K562 (cell line): ENCODE data around the gene NVL. TPM values are rescaled to one million over a fixed set of nuclear protein-coding genes. Genes with fewer than 3 reads are reported as not detected.

Source experiments
- CREBBP ChIP-seq: IDR thresholded peaks from one replicate; pipeline ENCODE4 v1.6.1; 2012; ENCODE audit warnings: low read depth, mild to moderate bottlenecking, control low read depth, inconsistent platforms, low read length
- DMBX1 ChIP-seq: fragments of 250-450 bp; sonication (Bioruptor Pico); IDR thresholded peaks from 2 replicates; pipeline ENCODE4 v1.8.0; 2022; ENCODE audit warnings: inconsistent platforms, mild to moderate bottlenecking, moderate library complexity, borderline replicate concordance
- HNRNPLL ChIP-seq: fragments of 200-400 bp; formaldehyde crosslinking; IDR thresholded peaks from 2 replicates; pipeline ENCODE4 v1.6.1; 2017; ENCODE audit warnings: low read length, low read depth, mild to moderate bottlenecking; ENCODE audit not compliant: poor library complexity, severe bottlenecking
- MITF ChIP-seq: IDR thresholded peaks from 2 replicates; pipeline ENCODE4 v1.6.1; 2014; ENCODE audit warnings: antibody characterized with exemption
- NELFE ChIP-seq: IDR thresholded peaks from 2 replicates; pipeline ENCODE4 v1.6.1; 2011; ENCODE audit warnings: mild to moderate bottlenecking; ENCODE audit not compliant: insufficient read depth, insufficient read length
- POLR3A ChIP-seq: IDR thresholded peaks from 2 replicates; pipeline ENCODE4 v1.6.1; 2011; ENCODE audit warnings: borderline replicate concordance, mild to moderate bottlenecking, moderate library complexity; ENCODE audit not compliant: insufficient read length, insufficient read depth; ENCODE audit errors: extremely low read depth
- POU5F1 ChIP-seq: fragments of 150-350 bp; IDR thresholded peaks from 2 replicates; pipeline ENCODE4 v1.6.1; 2014; ENCODE audit warnings: borderline replicate concordance, low read length, low read depth, mild to moderate bottlenecking; ENCODE audit not compliant: partially characterized antibody
- PTRF ChIP-seq: fragments of 450-650 bp; IDR thresholded peaks from 2 replicates; pipeline ENCODE4 v1.6.1; 2016; ENCODE audit warnings: mild to moderate bottlenecking, missing genetic modification characterization, missing compliant biosample characterization
- RB1 ChIP-seq: fragments of 450-650 bp; IDR thresholded peaks from 2 replicates; pipeline ENCODE4 v1.6.1; 2017; ENCODE audit warnings: low read depth, mild to moderate bottlenecking
- RBM14 ChIP-seq: fragments of 200-400 bp; formaldehyde crosslinking; IDR thresholded peaks from 2 replicates; pipeline ENCODE4 v1.6.1; 2018; ENCODE audit warnings: low read depth, mild to moderate bottlenecking, low read length, moderate library complexity, borderline replicate concordance; ENCODE audit not compliant: insufficient read depth
- RUNX1 ChIP-seq: sonication (generic); IDR thresholded peaks from 2 replicates; pipeline ENCODE4 v1.6.1; 2016; ENCODE audit warnings: antibody characterized with exemption, low read depth
- SMARCE1 ChIP-seq: fragments of 450-650 bp; IDR thresholded peaks from 2 replicates; pipeline ENCODE4 v1.7.1; 2016; ENCODE audit warnings: mild to moderate bottlenecking
- ZC3H11A ChIP-seq: IDR thresholded peaks from 2 replicates; pipeline ENCODE4 v1.6.1; 2012; ENCODE audit warnings: low read depth, low read length, improper control_type of control experiment
- ZC3H8 ChIP-seq: fragments of 450-650 bp; IDR thresholded peaks from 2 replicates; pipeline ENCODE4 v1.6.1; 2017
- ZNF239 ChIP-seq: fragments of 250-450 bp; sonication (Bioruptor Pico); IDR thresholded peaks from 2 replicates; pipeline ENCODE4 v1.4.0; 2020; ENCODE audit warnings: mild to moderate bottlenecking
- ZNF408 ChIP-seq: fragments of 250-450 bp; sonication (Bioruptor Pico); IDR thresholded peaks from 2 replicates; pipeline ENCODE4 v1.4.0; 2020; ENCODE audit warnings: low read depth, mild to moderate bottlenecking, moderate library complexity
- ZNF518B ChIP-seq: fragments of 250-450 bp; sonication (Bioruptor Pico); IDR thresholded peaks from 2 replicates; pipeline ENCODE4 v1.5.0; 2021; ENCODE audit warnings: mild to moderate bottlenecking, moderate library complexity
- ZNF592 ChIP-seq: fragments of 450-650 bp; IDR thresholded peaks from 2 replicates; pipeline ENCODE4 v1.6.1; 2017; ENCODE audit warnings: antibody characterized with exemption, mild to moderate bottlenecking
- ZNF780A ChIP-seq: fragments of 250-450 bp; sonication (Bioruptor Pico); IDR thresholded peaks from 2 replicates; pipeline ENCODE4 v1.5.0; 2021; ENCODE audit warnings: mild to moderate bottlenecking
- polyA plus RNA-seq, 8 experiments: library from polyadenylated mRNA; depleted of rRNA in 4 of 8; stranded (reverse) in 5 of 8; unstranded in 3 of 8; fragments of >200 nt; fragmentation: Nextera tagmentation in 2 of 8; fragmentation: Illumina TruSeq in 1 of 8; extraction: Ambion mirVana in 2 of 8; extraction: Trizol in 1 of 8; gene quantifications; 2 replicates each; pipeline versions ENCODE4 v1.2.1 to v1.2.3, GENCODE V29; 2011 to 2014; ENCODE audit warnings: inconsistent platforms in 1 of 8, missing spikeins in 1 of 8
- total RNA-seq, 7 experiments: library from RNA; depleted of rRNA in 6 of 7; stranded (reverse); fragments of >200 nt in 6 of 7; fragmentation: Illumina TruSeq in 2 of 7; extraction: Trizol in 2 of 7; gene quantifications; 2 replicates each; pipeline versions ENCODE4 v1.2.1 to v1.2.3, GENCODE V29; 2011 to 2021; ENCODE audit warnings: low replicate concordance in 1 of 7

Gene NVL
- total and polyA plus RNA-seq, 9 of the 15 experiments (the other 6 are each of a cell fraction or from before 2014, with no cell fraction given): 32.5 to 86.6 (median 62.9) TPM

GRCh38 chr1:224182866-224183590 lies 146.9 kb downstream of the NVL start, which contains the start of gene DEGS1 (continued):
- TF ChIP-seq RUNX1: 0 out of 2 replicates have a peak, but pooled peaks have one; percentile 41
- peak; percentile 86 for TF ChIP-seq HNRNPLL
- no peak for TF ChIP-seq PTRF
- TF ChIP-seq ZNF408 (CRISPR knock-in tag): no peak
- no peak for TF ChIP-seq ZC3H11A
- TF ChIP-seq ZNF518B: no peak
- TF ChIP-seq RBM14: no peak
- TF ChIP-seq RB1: peak; percentile 82
- TF ChIP-seq POU5F1: no peak
- TF ChIP-seq NELFE: no peak
- no peak; the same call in 1 of the 2 replicates for TF ChIP-seq ZNF592
- no peak for TF ChIP-seq SMARCE1
- TF ChIP-seq CREBBP: no peak
- no peak for TF ChIP-seq ZC3H8
- no peak for TF ChIP-seq ZNF780A (CRISPR knock-in tag)
- 0 out of 2 replicates have a peak, but pooled peaks have one; percentile 35 for TF ChIP-seq DMBX1
- TF ChIP-seq POLR3A: no peak
- no peak for TF ChIP-seq MITF
- no peak for TF ChIP-seq ZNF239 (CRISPR knock-in tag)
